Ovary (tissue), 9 donors: Measurements from ENCODE around the gene LDB3. TPM values are rescaled to one million over a fixed set of nuclear protein-coding genes. Genes with fewer than 3 reads are reported as not detected.

ENCODE experiments used
- DNase-seq, 5 donors: peaks; one replicate each; pipeline ENCODE4 v3.0.0-alpha.2; 2019 to 2020
- H3K27ac ChIP-seq, 2 donors: fragments of 200-600 bp; one replicate each; pipeline versions ENCODE4 v1.5.1 to v1.8.0; 2019 to 2022
- H3K27me3 ChIP-seq: fragments of 200-600 bp; one replicate; pipeline ENCODE4 v1.8.0; 2022
- H3K36me3 ChIP-seq: fragments of 200-600 bp; sonication (generic); one replicate; pipeline ENCODE4 v1.5.1; 2019
- H3K4me1 ChIP-seq: one replicate; pipeline ENCODE4 v1.8.1; 2013; ENCODE audit warnings: mild to moderate bottlenecking, moderate library complexity; ENCODE audit not compliant: insufficient read depth
- H3K4me3 ChIP-seq: fragments of 200-600 bp; sonication (generic); one replicate; pipeline ENCODE4 v1.5.1; 2017
- H3K9me3 ChIP-seq, 2 donors: fragments of 200-600 bp in 1 of 2; sonication (generic) in 1 of 2; one replicate each; pipeline versions ENCODE4 v1.5.1 to v1.8.1; 2013 to 2019; ENCODE audit warnings: mild to moderate bottlenecking in 1 of 2, moderate library complexity in 1 of 2
- CTCF ChIP-seq, 3 donors: fragments of 450-650 bp in 2 of 3; fragments of 200-600 bp in 1 of 3; IDR thresholded peaks; one replicate each; pipeline versions ENCODE4 v1.5.1 to v1.8.0; 2016 to 2022; ENCODE audit warnings: antibody characterized with exemption in 3 of 3, mild to moderate bottlenecking in 1 of 3
- EP300 ChIP-seq: sonication (generic); formaldehyde crosslinking; IDR thresholded peaks from one replicate; pipeline ENCODE4 v1.6.1; 2017; ENCODE audit warnings: antibody characterized with exemption
- POLR2A ChIP-seq: fragments of 450-650 bp; IDR thresholded peaks from one replicate; pipeline ENCODE4 v1.6.1; 2017; ENCODE audit warnings: antibody characterized with exemption, mild to moderate bottlenecking, moderate library complexity
- WGBS, 3 donors: extraction: QIAGEN DNeasy Blood & Tissue Kit in 1 of 3; methylation state at CpG; one replicate each; pipeline versions ENCODE4 v1.1.5 to v1.1.7; 2013 to 2017; 5-methylcytosine and 5-hydroxymethylcytosine counted together
- intact Hi-C, 4 donors: fragments of 100-400 bp; cut with DNase I; formaldehyde crosslinking; loops; one replicate each; pipeline versions ENCODE4 v1.11.0 to v1.15.1; 2022 to 2023
- polyA plus RNA-seq, 2 donors: library from polyadenylated mRNA; stranded (reverse); fragments of 200-250 nt in 1 of 2; fragments of 350-450 nt in 1 of 2; fragmentation: Illumina TruSeq in 1 of 2; extraction: RNeasy Lipid Tissue Mini Kit (QIAGEN cat#74804) in 1 of 2; gene quantifications; one replicate each; pipeline ENCODE4 v1.2.3, GENCODE V29; 2013 to 2014
- total RNA-seq, 7 donors: library from RNA; depleted of rRNA in 2 of 7; stranded (reverse); fragments of >200 nt in 2 of 7; fragmentation: NEBNext Ultra II Directional in 3 of 7; extraction: Animal tissue kit (Norgen Biotek cat#: 25700) in 3 of 7; gene quantifications; one replicate each; pipeline versions ENCODE4 v1.1.0 to v1.2.4, GENCODE V29; 2016 to 2023
- donor health status: DM: no; HTN: no; CAD: no; lungs with moderate emphysema.
- donor health status: DM: no; HTN: no; CAD: no.
- donor health status: Bipolar disorder and iron deficiency.
- donor health status: DM: yes; HTN: yes; CAD: no.
- donor health status: DM: no; HTN: no; CAD: no.
- donor health status: DM: yes; HTN: yes; CAD: no.

Gene LDB3
- total and polyA plus RNA-seq, 9 donors, result 1.5 to 12.9 (median 3.6) TPM

GRCh38 chr10:86747796-86748581, 79.7 kb downstream of the LDB3 start:
- H3K27me3 ChIP-seq, result no peaks in the 10 kb centered on the region
- no peak for TF ChIP-seq CTCF (IDR thresholded peaks at IDR 0.05)
- TF ChIP-seq POLR2A, result no peak
- no peak for TF ChIP-seq EP300
- intact Hi-C loops, result no loop called here
- no peaks in the 10 kb centered on the region for H3K36me3 ChIP-seq
- no peak overlapping the region for H3K27ac ChIP-seq
- WGBS, 3 donors, result 51 to 68% (median 60%) methylated on average over 7 of the region's 7 CpGs
- H3K9me3 ChIP-seq, result no peaks in the 10 kb centered on the region
- H3K4me1 ChIP-seq, result peaks cover 2% of the 10 kb centered on the region
- no peak for DNase-seq
- H3K4me3 ChIP-seq, result no peak overlapping the region

GRCh38 chr10:86749854-86750253, 81.5 kb downstream of the LDB3 start:
- Histone ChIP-seq H3K36me3 (no peaks in the 10 kb centered on the region), H3K4me1 (no peaks in the 10 kb centered on the region), H3K27ac (no peak overlapping the region), H3K9me3 (no peaks in the 10 kb centered on the region), H3K27me3 (no peaks in the 10 kb centered on the region), H3K4me3 (no peak overlapping the region)
- TF ChIP-seq CTCF (IDR thresholded peaks at IDR 0.05) (no peak), POLR2A (no peak), EP300 (no peak)
- DNase-seq, result no peak
- WGBS, 3 donors, result 94 to 95% (median 95%) methylated on average over 9 of the region's 9 CpGs
- intact Hi-C loops, result no loop called here

- TF ChIP-seq CTCF (IDR thresholded peaks at IDR 0.05) (no peak), EP300 (no peak), POLR2A (no peak)
- 83 to 97% (median 89%) methylated on average over 17 of the region's 17 CpGs for WGBS, 3 donors
- intact Hi-C loops, result no loop called here
Observed at GRCh38 chr10:86751477-86751876, 83.2 kb downstream of the LDB3 start.

GRCh38 chr10:86752311-86752710, 84.0 kb downstream of the LDB3 start:
- H3K27me3 ChIP-seq, result no peaks in the 10 kb centered on the region
- no peak for DNase-seq
- H3K27ac ChIP-seq, result no peak overlapping the region
- no peak overlapping the region for H3K4me3 ChIP-seq
- WGBS, 3 donors, result 42 to 56% (median 49%) methylated on average over 4 of the region's 4 CpGs
- intact Hi-C loops, result no loop called here
- no peaks in the 10 kb centered on the region for H3K36me3 ChIP-seq
- no peaks in the 10 kb centered on the region for H3K9me3 ChIP-seq
- H3K4me1 ChIP-seq, result no peaks in the 10 kb centered on the region
- no peak for TF ChIP-seq POLR2A
- TF ChIP-seq CTCF (IDR thresholded peaks at IDR 0.05), result no peak
- TF ChIP-seq EP300, result no peak

More at GRCh38 chr10:86751477-86751876, 83.2 kb downstream of the LDB3 start:
- Histone ChIP-seq H3K27ac (no peak overlapping the region), H3K27me3 (no peaks in the 10 kb centered on the region), H3K4me3 (no peak overlapping the region), H3K36me3 (no peaks in the 10 kb centered on the region), H3K4me1 (no peaks in the 10 kb centered on the region), H3K9me3 (no peaks in the 10 kb centered on the region)
- DNase-seq, result no peak
